B cell (primary cell): Measurements from ENCODE around the gene SLC7A9. TPM values are rescaled to one million over a fixed set of nuclear protein-coding genes. Genes with fewer than 3 reads are reported as not detected.
"Not testable (repeated sequence)": the region's sequence is repeated elsewhere in the genome, so short reads cannot be mapped to it uniquely, and the experiment has no call there.

ENCODE experiments used
- ATAC-seq: fragments of 200-7000 bp; cut with Tn5 transposase; one replicate; pipeline ENCODE4 v1.10.0; 2021; ENCODE audit warnings: low read depth, mild to moderate bottlenecking, moderate number of reproducible peaks, moderate library complexity
- CTCF ChIA-PET: fragments of 350-600 bp; sonication (Branson Sonifier 250); formaldehyde crosslinking; loops from one replicate; lab custom pipeline; 2021; ENCODE audit warnings: antibody characterized with exemption, inconsistent platforms; lab: Charles Lee
- POLR2A ChIA-PET: fragments of 350-600 bp; sonication (Branson Sonifier 250); formaldehyde crosslinking; loops from one replicate; lab custom pipeline; 2021; ENCODE audit warnings: antibody characterized with exemption; lab: Charles Lee
- DNase-seq: peaks from one replicate; pipeline ENCODE4 v3.0.0; 2013
- H2AFZ ChIP-seq: 2 replicates; pipeline ENCODE4 v1.6.1; 2012; ENCODE audit warnings: mild to moderate bottlenecking, low read depth, low read length; ENCODE audit not compliant: insufficient read depth, poor library complexity, severe bottlenecking
- H3K27ac ChIP-seq, 2 donors: 1 replicate in 1 of 2; 2 replicates in 1 of 2; pipeline ENCODE4 v1.5.1; 2012 to 2013; ENCODE audit warnings: low read length in 2 of 2, mild to moderate bottlenecking in 2 of 2, moderate library complexity in 1 of 2
- H3K27me3 ChIP-seq, 4 experiments: fragments of 200-600 bp in 1 of 4; sonication (generic) in 1 of 4; replicated peaks in 1 of 4; 1 replicate in 2 of 4; 2 replicates in 2 of 4; pipeline versions ENCODE4 v1.6.1 to v1.7.0; 2013 to 2016; ENCODE audit warnings: low read length in 3 of 4, mild to moderate bottlenecking in 2 of 4, mixed read lengths in 1 of 4, moderate library complexity in 1 of 4; ENCODE audit not compliant: insufficient read depth in 4 of 4, control insufficient read depth in 3 of 4; ENCODE audit errors: control extremely low read depth in 1 of 4
- H3K36me3 ChIP-seq, 2 experiments: replicated peaks in 1 of 2; 1 replicate in 1 of 2; 2 replicates in 1 of 2; pipeline versions ENCODE4 v1.6.1 to v1.7.1; 2013; ENCODE audit warnings: low read length in 1 of 2; ENCODE audit not compliant: insufficient read depth in 2 of 2, control insufficient read depth in 1 of 2; ENCODE audit errors: control extremely low read depth in 1 of 2, extremely low read depth in 1 of 2
- H3K4me1 ChIP-seq, 2 donors: fragments of 200-600 bp in 1 of 2; sonication (generic) in 1 of 2; 1 replicate in 1 of 2; 2 replicates in 1 of 2; pipeline versions ENCODE4 v1.5.1 to v1.6.1; 2013 to 2017; ENCODE audit warnings: low read length in 2 of 2; ENCODE audit not compliant: control insufficient read depth in 2 of 2, insufficient read depth in 2 of 2
- H3K4me2 ChIP-seq: replicated peaks from 2 replicates; pipeline ENCODE3; 2012; ENCODE audit warnings: mild to moderate bottlenecking, low read depth, low read length; ENCODE audit not compliant: poor library complexity, severe bottlenecking
- H3K4me3 ChIP-seq, 5 experiments: fragments of 200-600 bp in 1 of 5; sonication (generic) in 1 of 5; 1 replicate in 3 of 5; 2 replicates in 2 of 5; pipeline versions ENCODE4 v1.5.1 to v1.7.0; 2011 to 2016; ENCODE audit warnings: low read length in 4 of 5, mild to moderate bottlenecking in 4 of 5, low read depth in 2 of 5, control low read depth in 1 of 5, moderate library complexity in 1 of 5; ENCODE audit not compliant: insufficient read depth in 1 of 5; ENCODE audit errors: control extremely low read depth in 1 of 5, extremely low read depth in 1 of 5
- H3K79me2 ChIP-seq: fragments of 200-600 bp; sonication (generic); one replicate; pipeline ENCODE4 v1.6.0; 2016; ENCODE audit warnings: low read length; ENCODE audit not compliant: control insufficient read depth, insufficient read depth
- H3K9ac ChIP-seq: fragments of 200-600 bp; sonication (generic); 2 replicates; pipeline ENCODE4 v1.6.1; 2017; ENCODE audit warnings: mild to moderate bottlenecking, low read length, moderate library complexity
- H3K9me3 ChIP-seq, 3 donors: one replicate each; pipeline versions ENCODE4 v1.6.1 to v1.7.1; 2013; ENCODE audit warnings: low read length in 2 of 3; ENCODE audit not compliant: control insufficient read depth in 2 of 3, insufficient read depth in 1 of 3; ENCODE audit errors: control extremely low read depth in 1 of 3
- H4K20me1 ChIP-seq: 2 replicates; pipeline ENCODE4 v1.6.0; 2012; ENCODE audit warnings: mild to moderate bottlenecking, low read length; ENCODE audit not compliant: insufficient read depth, control insufficient read depth, poor library complexity, severe bottlenecking
- H3K27ac Mint-ChIP-seq: one replicate; pipeline ENCODE4 v1.8.0; 2021; ENCODE audit warnings: mixed read lengths
- H3K27me3 Mint-ChIP-seq: one replicate; pipeline ENCODE4 v1.8.0; 2021; ENCODE audit warnings: mixed read lengths
- H3K4me1 Mint-ChIP-seq: one replicate; pipeline ENCODE4 v1.8.0; 2021; ENCODE audit warnings: mixed read lengths
- H3K4me3 Mint-ChIP-seq: one replicate; pipeline ENCODE4 v1.8.0; 2021; ENCODE audit warnings: mixed read lengths
- H3K9me3 Mint-ChIP-seq: one replicate; pipeline ENCODE4 v1.8.0; 2022; ENCODE audit warnings: mixed read lengths; ENCODE audit not compliant: insufficient read depth
- CTCF ChIP-seq: fragments of 200-600 bp; IDR thresholded peaks from one replicate; pipeline ENCODE4 v1.8.0; 2022; ENCODE audit warnings: antibody characterized with exemption, mild to moderate bottlenecking
- EZH2 ChIP-seq: IDR thresholded peaks from 2 replicates; pipeline ENCODE4 v1.6.1; 2012; ENCODE audit warnings: borderline replicate concordance, low read depth, mild to moderate bottlenecking, moderate library complexity, low read length; ENCODE audit not compliant: insufficient read depth, poor library complexity, severe bottlenecking
- WGBS: methylation state at CpG from one replicate; pipeline ENCODE4 v1.1.5; 2013; ENCODE audit warnings: missing lambda C conversion rate; ENCODE audit not compliant: insufficient coverage; 5-methylcytosine and 5-hydroxymethylcytosine counted together
- intact Hi-C: fragments of 100-400 bp; cut with micrococcal nuclease; formaldehyde crosslinking; loops from one replicate; pipeline ENCODE4 v1.10.0; 2022
- polyA plus RNA-seq: library from polyadenylated mRNA; depleted of rRNA; stranded (reverse); fragments of >200 nt; gene quantifications from 2 replicates; pipeline ENCODE4 v1.2.3, GENCODE V29; 2012
- total RNA-seq, 2 donors: library from RNA; stranded (reverse); fragments of 120-200 nt in 1 of 2; gene quantifications; 1 replicate in 1 of 2; 2 replicates in 1 of 2; pipeline versions ENCODE4 v1.2.3 to v1.2.4, GENCODE V29; 2013 to 2022

Gene SLC7A9
- total and polyA plus RNA-seq, 2 donors (not counting 1 experiment from before 2014, with no cell fraction given): 0.19 to 0.62 TPM

- Histone ChIP-seq H4K20me1 (no peaks in the 10 kb centered on the region), H3K27me3 (no peaks in the 10 kb centered on the region), H3K4me3 (no peak overlapping the region), H2AFZ (no peak overlapping the region), H3K9ac (no peak overlapping the region), H3K4me2 (no peak overlapping the region), H3K79me2 (no peaks in the 10 kb centered on the region), H3K4me1 (no peaks in the 10 kb centered on the region), H3K36me3 (no peaks in the 10 kb centered on the region), H3K9me3 (peaks cover 0 to 22% (median 13%) of the 10 kb centered on the region in 3 donors), H3K27ac (no peak overlapping the region)
- no CpG with 5 or more reads among the region's 7 CpGs for WGBS
- Mint-ChIP-seq H3K4me1 (no peaks in the 10 kb centered on the region), H3K27me3 (no peaks in the 10 kb centered on the region), H3K27ac (no peak overlapping the region), H3K9me3 (peaks cover 6% of the 10 kb centered on the region), H3K4me3 (no peak overlapping the region)
- ATAC-seq: no peak
- no peak for TF ChIP-seq EZH2
- no peak for TF ChIP-seq CTCF
- DNase-seq: no peak
- CTCF ChIA-PET: no interaction called here
- POLR2A ChIA-PET: no interaction called here
- intact Hi-C loops: no loop called here
Observed at GRCh38 chr19:32837531-32837930, 32.0 kb downstream of the SLC7A9 start.

- H3K79me2 ChIP-seq, H4K20me1 ChIP-seq, H3K4me1 Mint-ChIP-seq, H3K36me3 ChIP-seq, POLR2A ChIA-PET, H3K4me1 ChIP-seq, H2AFZ ChIP-seq, CTCF ChIA-PET, DNase-seq, H3K9ac ChIP-seq, H3K4me2 ChIP-seq, H3K27ac Mint-ChIP-seq, H3K9me3 ChIP-seq, H3K4me3 Mint-ChIP-seq, ATAC-seq, H3K27ac ChIP-seq, H3K4me3 ChIP-seq, H3K27me3 Mint-ChIP-seq, intact Hi-C loops, H3K9me3 Mint-ChIP-seq, H3K27me3 ChIP-seq: not testable (repeated sequence)
- WGBS: 100% methylated on average over 4 of the region's 7 CpGs
Observed at GRCh38 chr19:32833388-32833787, 36.2 kb downstream of the SLC7A9 start.

- ATAC-seq, H3K4me3 ChIP-seq, H2AFZ ChIP-seq, H3K4me3 Mint-ChIP-seq, DNase-seq, H3K9ac ChIP-seq, H3K27me3 ChIP-seq, H3K36me3 ChIP-seq, H3K4me1 ChIP-seq, H3K4me1 Mint-ChIP-seq, intact Hi-C loops, CTCF ChIA-PET, H3K4me2 ChIP-seq, H3K9me3 Mint-ChIP-seq, H3K27me3 Mint-ChIP-seq, H3K79me2 ChIP-seq, H3K9me3 ChIP-seq, H3K27ac Mint-ChIP-seq, POLR2A ChIA-PET, H3K27ac ChIP-seq, H4K20me1 ChIP-seq: not testable (repeated sequence)
- 91% methylated on average over 6 of the region's 7 CpGs for WGBS
Observed at GRCh38 chr19:32832825-32833224, 36.7 kb downstream of the SLC7A9 start.
